HepG2 (cell line): ENCODE measurements around the gene PPIL6. TPM values are rescaled to one million over a fixed set of nuclear protein-coding genes. Genes with fewer than 3 reads are reported as not detected.

Experiments used
- ATRX ChIP-seq: sonication (generic); formaldehyde crosslinking; IDR thresholded peaks from 2 replicates; pipeline ENCODE4 v1.4.0; 2020; ENCODE audit warnings: missing genetic modification reagents, borderline replicate concordance
- E2F1 ChIP-seq: sonication (generic); formaldehyde crosslinking; IDR thresholded peaks from 2 replicates; pipeline ENCODE4 v1.5.0; 2020; ENCODE audit warnings: missing genetic modification reagents
- FOXA1 ChIP-seq, 2 experiments: fragments of 450-650 bp in 1 of 2; sonication (generic) in 1 of 2; formaldehyde crosslinking in 1 of 2; IDR thresholded peaks; 2 replicates each; pipeline versions ENCODE4 v1.4.0 to v1.6.1; 2016 to 2020; ENCODE audit warnings: missing genetic modification reagents in 1 of 2
- IKZF5 ChIP-seq: IDR thresholded peaks from 2 replicates; pipeline ENCODE4 v1.6.1; 2018; ENCODE audit warnings: missing genetic modification reagents, mild to moderate bottlenecking, missing compliant biosample characterization
- MXD1 ChIP-seq: sonication (generic); formaldehyde crosslinking; IDR thresholded peaks from 2 replicates; pipeline ENCODE4 v1.4.0; 2020; ENCODE audit warnings: mild to moderate bottlenecking, missing genetic modification reagents
- ZBTB40 ChIP-seq, 2 experiments: fragments of 450-650 bp in 1 of 2; sonication (generic) in 1 of 2; formaldehyde crosslinking in 1 of 2; IDR thresholded peaks; 2 replicates each; pipeline versions ENCODE4 v1.6.1 to v1.8.0; 2016 to 2022; ENCODE audit warnings: antibody characterized with exemption in 1 of 2, mild to moderate bottlenecking in 1 of 2, missing genetic modification reagents in 1 of 2
- ZMYM4 ChIP-seq: sonication (generic); formaldehyde crosslinking; IDR thresholded peaks from 2 replicates; pipeline ENCODE4 v1.8.1; 2023; ENCODE audit warnings: mild to moderate bottlenecking, missing genetic modification reagents
- ZNF232 ChIP-seq: sonication (generic); formaldehyde crosslinking; IDR thresholded peaks from 2 replicates; pipeline ENCODE4 v1.4.0; 2020; ENCODE audit warnings: missing genetic modification reagents, borderline replicate concordance
- ZNF260 ChIP-seq: sonication (generic); formaldehyde crosslinking; IDR thresholded peaks from 2 replicates; pipeline ENCODE4 v1.4.0; 2020; ENCODE audit warnings: missing genetic modification reagents, low read depth, mild to moderate bottlenecking, borderline replicate concordance
- ZNF274 ChIP-seq: sonication (generic); formaldehyde crosslinking; IDR thresholded peaks from 2 replicates; pipeline ENCODE4 v1.5.1; 2020; ENCODE audit warnings: mild to moderate bottlenecking, missing genetic modification reagents
- ZNF431 ChIP-seq: sonication (generic); formaldehyde crosslinking; IDR thresholded peaks from 2 replicates; pipeline ENCODE4 v1.9.0; 2022; ENCODE audit warnings: missing genetic modification reagents, low read depth, mild to moderate bottlenecking, borderline replicate concordance
- ZNF564 ChIP-seq: sonication (generic); formaldehyde crosslinking; IDR thresholded peaks from 2 replicates; pipeline ENCODE4 v1.8.1; 2023; ENCODE audit warnings: mild to moderate bottlenecking, missing genetic modification reagents
- ZNF639 ChIP-seq: conservative IDR thresholded peaks from 2 replicates; pipeline ENCODE4 v1.6.1; 2018; ENCODE audit warnings: missing genetic modification reagents
- ZSCAN20 ChIP-seq: sonication (generic); formaldehyde crosslinking; IDR thresholded peaks from 2 replicates; pipeline ENCODE4 v1.4.0; 2020; ENCODE audit warnings: missing genetic modification reagents, mild to moderate bottlenecking, borderline replicate concordance
- polyA plus RNA-seq, 8 experiments: library from polyadenylated mRNA; depleted of rRNA in 3 of 8; stranded (reverse) in 7 of 8; unstranded in 1 of 8; fragments of >200 nt; fragmentation: Illumina TruSeq in 4 of 8; extraction: Trizol in 4 of 8; gene quantifications; 2 replicates each; pipeline versions ENCODE4 v1.2.1 to v1.2.3, GENCODE V29; 2011 to 2016; ENCODE audit warnings: low read depth in 4 of 8, missing spikeins in 1 of 8, mixed read lengths in 1 of 8; ENCODE audit not compliant: insufficient read depth in 1 of 8
- total RNA-seq, 5 experiments: library from RNA; depleted of rRNA; stranded (reverse); fragments of >200 nt; fragmentation: Illumina TruSeq; extraction: Trizol; gene quantifications; 2 replicates each; pipeline ENCODE4 v1.2.3, GENCODE V29; 2016; ENCODE audit warnings: low read depth in 1 of 5

PPIL6 gene
- total and polyA plus RNA-seq, 2 of the 13 experiments (the other 11 are each of a cell fraction or from before 2014, with no cell fraction given): 0.22 to 0.46 TPM

GRCh38 chr6:109440331-109441068, at the start of gene PPIL6, which contains the start of gene SMPD2 (continued):
- TF ChIP-seq ZNF564: peak; percentile 77
- TF ChIP-seq ZNF232 (CRISPR knock-in tag): peak; percentile 64; the same call in 1 of the 2 replicates
- TF ChIP-seq ATRX (CRISPR knock-in tag): no peak
- peak; percentile 43 for TF ChIP-seq MXD1
- TF ChIP-seq ZNF274 (CRISPR knock-in tag): peak; percentile 27; the same call in 1 of the 2 replicates
- TF ChIP-seq ZNF639 (CRISPR knock-in tag): 0 out of 2 replicates have a peak, but pooled peaks have one; percentile 39
- no peak for TF ChIP-seq ZBTB40 (IDR thresholded peaks at IDR 0.05)
- peak; percentile 50; the same call in 1 of the 2 replicates for TF ChIP-seq ZBTB40 (CRISPR knock-in tag; IDR thresholded peaks at IDR 0.05)
- TF ChIP-seq ZMYM4: peak; percentile 71; the same call in 1 of the 2 replicates
- TF ChIP-seq E2F1 (CRISPR knock-in tag): 0 out of 2 replicates have a peak, but pooled peaks have one; percentile 16
- no peak for TF ChIP-seq ZSCAN20 (CRISPR knock-in tag)
- peak; percentile 65; the same call in 1 of the 2 replicates for TF ChIP-seq ZNF431 (CRISPR knock-in tag)
- no peak for TF ChIP-seq FOXA1 (IDR thresholded peaks at IDR 0.05)
- TF ChIP-seq FOXA1 (CRISPR knock-in tag; IDR thresholded peaks at IDR 0.05): no peak
- peak; percentile 68; the same call in 1 of the 2 replicates for TF ChIP-seq IKZF5 (CRISPR knock-in tag)
- no peak for TF ChIP-seq ZNF260
